Coronary artery (tissue), 2 donors: ENCODE data around the gene NOS1.

Experiments
- DNase-seq: peaks from one replicate; pipeline ENCODE4 v3.0.0-alpha.2; 2017; ENCODE audit warnings: low spot score
- H3K27ac ChIP-seq, 2 donors: fragments of 200-600 bp; sonication (generic); one replicate each; pipeline ENCODE4 v1.5.1; 2016 to 2019
- H3K4me3 ChIP-seq: fragments of 200-600 bp; sonication (generic); 2 replicates; pipeline ENCODE4 v1.5.1; 2016; ENCODE audit warnings: mild to moderate bottlenecking, moderate library complexity
- TF ChIP-seq, protein P1 (sequence below): fragments of 200-600 bp; sonication (generic); IDR thresholded peaks from one replicate; pipeline ENCODE4 v1.5.1; 2019; ENCODE audit warnings: antibody characterized with exemption

Gene NOS1

DNA sequence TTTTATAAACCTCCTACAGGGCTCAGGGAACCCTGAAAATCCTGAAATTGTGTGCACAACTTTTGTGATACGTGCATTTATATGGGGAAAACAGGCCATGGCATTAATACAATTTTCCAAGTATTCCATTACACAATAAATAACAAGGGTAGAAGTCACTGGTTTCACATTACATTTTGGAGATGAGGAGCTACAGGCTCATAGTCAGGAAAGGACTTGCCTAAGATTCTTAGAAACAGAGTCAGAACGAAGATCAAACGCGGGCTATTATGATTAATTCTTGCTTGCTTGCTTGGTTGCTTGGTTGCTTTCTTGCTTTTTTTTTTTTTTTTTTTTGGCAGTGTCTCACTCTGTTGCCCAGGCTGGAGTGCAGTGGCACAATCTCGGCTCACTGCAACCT is 16.7 kb downstream of the NOS1 start:
- Histone ChIP-seq H3K4me3 (no peak overlapping the region), H3K27ac (no peak overlapping the region)
- no peak for DNase-seq
- TF ChIP-seq, protein P1, sequence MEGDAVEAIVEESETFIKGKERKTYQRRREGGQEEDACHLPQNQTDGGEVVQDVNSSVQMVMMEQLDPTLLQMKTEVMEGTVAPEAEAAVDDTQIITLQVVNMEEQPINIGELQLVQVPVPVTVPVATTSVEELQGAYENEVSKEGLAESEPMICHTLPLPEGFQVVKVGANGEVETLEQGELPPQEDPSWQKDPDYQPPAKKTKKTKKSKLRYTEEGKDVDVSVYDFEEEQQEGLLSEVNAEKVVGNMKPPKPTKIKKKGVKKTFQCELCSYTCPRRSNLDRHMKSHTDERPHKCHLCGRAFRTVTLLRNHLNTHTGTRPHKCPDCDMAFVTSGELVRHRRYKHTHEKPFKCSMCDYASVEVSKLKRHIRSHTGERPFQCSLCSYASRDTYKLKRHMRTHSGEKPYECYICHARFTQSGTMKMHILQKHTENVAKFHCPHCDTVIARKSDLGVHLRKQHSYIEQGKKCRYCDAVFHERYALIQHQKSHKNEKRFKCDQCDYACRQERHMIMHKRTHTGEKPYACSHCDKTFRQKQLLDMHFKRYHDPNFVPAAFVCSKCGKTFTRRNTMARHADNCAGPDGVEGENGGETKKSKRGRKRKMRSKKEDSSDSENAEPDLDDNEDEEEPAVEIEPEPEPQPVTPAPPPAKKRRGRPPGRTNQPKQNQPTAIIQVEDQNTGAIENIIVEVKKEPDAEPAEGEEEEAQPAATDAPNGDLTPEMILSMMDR, result no peak

DNA sequence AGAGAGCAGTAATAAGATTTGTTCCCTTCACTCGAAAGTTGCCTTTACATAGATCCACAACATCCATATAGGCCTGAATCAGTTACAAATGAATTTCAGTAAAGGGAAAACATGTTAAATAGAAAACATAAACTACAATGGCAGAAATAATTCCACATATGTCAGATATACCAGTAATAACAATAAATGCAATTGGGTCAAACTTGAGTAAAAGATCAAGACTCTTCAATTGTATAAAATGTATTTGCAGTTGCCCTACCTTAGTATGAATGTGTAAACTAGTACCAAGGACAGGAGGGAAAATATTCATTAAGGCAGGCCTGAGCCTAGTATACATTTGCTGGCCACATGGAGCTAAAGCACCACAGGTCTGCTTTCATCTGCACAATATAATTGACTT is 17.6 kb downstream of the NOS1 start:
- DNase-seq, result no peak
- Histone ChIP-seq H3K4me3 (no peak overlapping the region), H3K27ac (no peak overlapping the region)
- TF ChIP-seq, protein P1, result no peak

DNA sequence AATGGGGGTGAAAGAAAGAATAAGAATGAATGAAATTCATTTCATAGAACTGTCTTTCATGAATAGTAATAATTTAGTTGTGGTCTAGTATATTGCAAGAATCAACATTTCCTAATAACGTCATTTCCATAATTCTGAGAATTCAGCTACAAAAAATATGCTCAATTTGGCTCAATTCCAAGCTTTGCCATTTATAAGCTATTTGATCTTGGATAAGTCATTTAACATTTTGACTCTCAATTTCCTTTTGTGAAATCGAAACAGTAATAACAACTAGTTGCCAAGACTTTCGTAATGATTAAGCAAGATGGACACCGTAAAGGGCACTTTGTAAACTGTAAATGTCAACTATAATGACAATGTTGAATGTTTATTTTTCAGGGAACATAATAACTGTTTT is 18.1 kb downstream of the NOS1 start:
- Histone ChIP-seq H3K27ac (no peak overlapping the region), H3K4me3 (no peak overlapping the region)
- TF ChIP-seq, protein P1, result no peak
- DNase-seq, result no peak

DNA sequence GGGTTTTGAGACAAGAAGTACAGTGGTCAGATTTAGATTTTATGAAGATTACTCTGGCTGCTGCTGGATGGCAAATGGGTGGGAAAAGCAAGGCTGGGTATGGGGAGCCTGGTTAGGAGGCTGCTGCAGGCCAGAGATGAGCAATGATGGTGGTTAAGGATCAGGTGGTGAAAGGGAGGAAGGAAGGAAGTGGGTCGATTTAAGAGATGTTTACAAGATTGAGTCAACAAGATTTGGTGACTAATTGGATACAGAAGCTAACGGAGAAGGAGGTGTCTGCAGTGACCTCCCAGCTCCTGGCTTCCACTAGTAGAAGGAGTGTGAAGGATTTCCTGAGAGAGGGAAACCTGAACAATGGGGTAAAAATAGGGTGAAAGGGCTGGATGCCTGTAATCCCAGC is 18.7 kb downstream of the NOS1 start:
- Histone ChIP-seq H3K27ac (no peak overlapping the region), H3K4me3 (no peak overlapping the region)
- no peak for DNase-seq
- TF ChIP-seq, protein P1, result no peak

DNA sequence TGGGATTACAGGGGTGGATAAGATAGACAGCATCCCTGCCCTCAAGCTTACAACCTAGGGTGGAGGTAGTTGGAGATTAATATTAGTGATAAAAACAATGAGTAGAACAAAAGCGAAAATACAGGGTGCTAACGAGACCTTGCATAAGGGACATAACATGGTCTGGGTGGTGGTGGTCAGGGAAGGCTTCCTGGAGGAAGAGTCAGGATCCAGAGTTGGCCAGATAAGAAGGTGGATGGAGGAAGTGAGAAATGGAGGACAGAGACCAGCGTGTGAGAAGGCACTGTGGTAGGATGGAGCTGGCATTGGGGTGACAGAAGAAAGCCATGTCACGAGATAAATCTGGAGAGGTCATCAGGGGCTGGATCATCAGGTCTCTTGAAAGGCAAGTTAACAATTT is 19.2 kb downstream of the NOS1 start:
- DNase-seq, result no peak
- TF ChIP-seq, protein P1, result no peak
- H3K4me3 ChIP-seq, result no peak overlapping the region

DNA sequence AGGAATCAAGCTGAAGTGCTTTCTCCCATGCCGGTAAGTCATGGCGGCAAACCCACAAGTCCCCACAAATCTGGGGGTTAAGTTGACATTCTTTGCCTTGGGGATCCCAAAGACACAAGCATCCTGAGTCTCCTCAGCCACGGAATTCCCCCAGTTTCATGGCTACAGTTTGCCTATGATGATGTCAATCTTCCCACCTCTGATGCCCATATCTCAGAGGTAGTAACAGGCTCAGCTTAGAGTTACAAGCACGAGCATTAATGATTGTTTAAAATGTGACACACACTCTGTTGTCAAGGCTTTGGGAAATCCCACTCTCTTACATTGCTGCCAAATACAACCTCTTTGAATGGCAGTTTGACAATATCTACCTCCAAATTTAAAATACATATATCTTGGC is 22.3 kb downstream of the NOS1 start:
- no peak for DNase-seq
- Histone ChIP-seq H3K27ac (no peak overlapping the region), H3K4me3 (no peak overlapping the region)
- TF ChIP-seq, protein P1, result no peak

More for the DNA sequence above, 19.2 kb downstream of the NOS1 start:
- H3K27ac ChIP-seq, result no peak overlapping the region

DNA sequence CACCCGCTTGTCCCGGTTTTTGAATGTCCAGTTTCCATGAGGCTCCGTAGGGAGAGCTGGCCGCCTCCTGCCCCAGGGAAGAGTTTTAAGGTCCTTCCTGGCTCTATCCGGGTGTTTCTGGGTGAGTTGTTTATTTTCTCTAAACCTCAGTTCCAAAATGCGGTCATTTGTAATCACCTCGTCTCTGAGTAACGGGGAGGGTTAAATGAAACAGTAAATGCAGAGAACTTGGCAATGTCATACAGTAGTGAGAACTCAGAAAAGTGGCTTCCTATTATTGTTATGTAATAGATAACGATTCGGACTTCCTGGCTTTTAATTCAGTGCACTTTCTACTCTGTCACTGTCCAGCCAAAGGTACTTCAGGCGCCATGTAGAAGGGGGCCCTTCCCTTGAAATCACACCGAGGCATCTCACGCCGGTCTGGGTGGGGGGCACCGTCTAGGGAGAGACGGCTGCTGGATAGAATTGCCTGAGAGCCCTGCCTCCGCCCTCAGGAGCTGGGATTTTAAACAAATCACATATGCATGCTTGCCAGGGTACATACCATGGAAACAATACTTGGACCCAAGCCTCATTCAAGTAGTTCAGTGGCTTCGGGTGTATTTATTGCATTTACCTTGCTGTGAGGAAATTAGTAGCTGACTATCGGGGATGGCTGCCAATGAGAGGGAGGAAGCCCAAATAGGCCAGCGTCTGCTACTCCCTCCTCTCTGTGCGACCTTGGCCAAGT is 26.4 kb downstream of the NOS1 start:
- H3K4me3 ChIP-seq, result peak overlapping the region; percentile 45
- no peak for DNase-seq
- H3K27ac ChIP-seq, result no peak overlapping the region
- TF ChIP-seq, protein P1, result no peak
